ENCODE results near the gene MAGEA3. TPM values are rescaled to one million over a fixed set of nuclear protein-coding genes. Genes with fewer than 3 reads are reported as not detected.
"Not testable (repeated sequence)": the region's sequence is repeated elsewhere in the genome, so short reads cannot be mapped to it uniquely, and the experiment has no call there.

The MAGEA3 gene, protein sequence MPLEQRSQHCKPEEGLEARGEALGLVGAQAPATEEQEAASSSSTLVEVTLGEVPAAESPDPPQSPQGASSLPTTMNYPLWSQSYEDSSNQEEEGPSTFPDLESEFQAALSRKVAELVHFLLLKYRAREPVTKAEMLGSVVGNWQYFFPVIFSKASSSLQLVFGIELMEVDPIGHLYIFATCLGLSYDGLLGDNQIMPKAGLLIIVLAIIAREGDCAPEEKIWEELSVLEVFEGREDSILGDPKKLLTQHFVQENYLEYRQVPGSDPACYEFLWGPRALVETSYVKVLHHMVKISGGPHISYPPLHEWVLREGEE
- total RNA-seq (2012; rRNA removed) = not detected in 2 replicates

DNA sequence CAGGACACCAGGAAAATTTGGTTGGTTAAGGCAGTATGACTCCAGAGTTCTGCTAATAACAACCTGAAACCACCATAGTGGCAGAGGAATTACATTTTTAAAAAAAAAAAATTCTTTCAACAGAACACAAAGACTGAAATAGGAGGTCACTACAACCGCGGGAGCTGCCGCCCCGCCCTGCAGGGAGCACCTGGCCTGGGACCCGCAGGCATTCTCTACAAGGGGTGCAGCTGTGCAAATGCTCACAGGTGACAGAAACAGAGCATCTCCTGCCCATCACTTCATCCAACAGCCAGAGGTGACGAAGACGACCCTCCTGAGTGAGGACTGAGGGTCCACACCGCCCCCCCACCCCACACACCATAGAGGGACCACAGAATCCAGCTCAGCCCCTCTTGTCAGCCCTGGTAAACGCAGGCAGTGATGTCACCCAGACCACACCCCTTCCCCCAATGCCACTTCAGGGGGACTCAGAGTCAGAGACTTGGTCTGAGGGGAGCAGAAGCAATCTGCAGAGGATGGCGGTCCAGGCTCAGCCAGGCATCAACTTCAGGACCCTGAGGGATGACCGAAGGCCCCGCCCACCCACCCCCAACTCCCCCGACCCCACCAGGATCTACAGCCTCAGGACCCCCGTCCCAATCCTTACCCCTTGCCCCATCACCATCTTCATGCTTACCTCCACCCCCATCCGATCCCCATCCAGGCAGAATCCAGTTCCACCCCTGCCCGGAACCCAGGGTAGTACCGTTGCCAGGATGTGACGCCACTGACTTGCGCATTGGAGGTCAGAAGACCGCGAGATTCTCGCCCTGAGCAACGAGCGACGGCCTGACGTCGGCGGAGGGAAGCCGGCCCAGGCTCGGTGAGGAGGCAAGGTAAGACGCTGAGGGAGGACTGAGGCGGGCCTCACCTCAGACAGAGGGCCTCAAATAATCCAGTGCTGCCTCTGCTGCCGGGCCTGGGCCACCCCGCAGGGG is at the start of gene MAGEA3:
Gene MAGEA3, plus strand, starts transcription at position 843 of the 980 bp plus-strand sequence. CDS start 2,039 bp downstream, outside the sequence.
- not testable (repeated sequence) for H3K4me1 ChIP-seq (ENCODE audit: control insufficient read depth, insufficient read depth, low read length); H3K9ac ChIP-seq (ENCODE audit: low read depth, low read length); H3K9me3 ChIP-seq (replicated peaks; ENCODE audit: low read length); H3K27me3 ChIP-seq (ENCODE audit: control insufficient read depth, insufficient read depth, low read length); H3K4me3 ChIP-seq (ENCODE audit: low read length); H3K36me3 ChIP-seq (ENCODE audit: insufficient read depth, low read length); H3K4me2 ChIP-seq (ENCODE audit: low read length)

DNA sequence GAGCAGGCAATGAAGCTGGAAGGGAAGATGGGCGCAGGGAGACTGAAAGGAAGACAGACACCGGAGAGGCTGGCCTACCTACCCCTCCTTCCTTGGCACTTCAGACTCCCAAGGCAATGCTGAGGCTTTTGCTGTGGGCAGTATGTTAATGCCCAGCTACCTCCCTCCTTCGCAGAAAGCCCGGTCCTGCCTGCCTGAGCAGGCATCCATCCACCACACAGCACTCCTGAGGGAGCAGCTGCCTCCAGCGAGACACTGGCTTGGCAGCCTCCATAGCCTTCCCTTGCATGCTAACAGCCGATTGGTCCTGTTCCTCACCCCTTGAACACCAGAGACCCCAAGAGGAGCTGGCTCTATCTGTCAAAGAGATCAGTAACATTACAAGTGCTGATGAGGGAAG is 46.5 kb upstream of the MAGEA3 start:
- no peak overlapping the region for H3K4me2 ChIP-seq (ENCODE audit: low read length)
- H3K27me3 ChIP-seq (ENCODE audit: control insufficient read depth, insufficient read depth, low read length) = no peaks in the 10 kb centered on the region
- no peak overlapping the region for H3K4me3 ChIP-seq (ENCODE audit: low read length)
- no peaks in the 10 kb centered on the region for H3K36me3 ChIP-seq (ENCODE audit: insufficient read depth, low read length)
- H3K9ac ChIP-seq (ENCODE audit: low read depth, low read length) = no peak overlapping the region
- H3K4me1 ChIP-seq (ENCODE audit: control insufficient read depth, insufficient read depth, low read length) = no peaks in the 10 kb centered on the region
- H3K9me3 ChIP-seq (replicated peaks; ENCODE audit: low read length) = no peaks in the 10 kb centered on the region

DNA sequence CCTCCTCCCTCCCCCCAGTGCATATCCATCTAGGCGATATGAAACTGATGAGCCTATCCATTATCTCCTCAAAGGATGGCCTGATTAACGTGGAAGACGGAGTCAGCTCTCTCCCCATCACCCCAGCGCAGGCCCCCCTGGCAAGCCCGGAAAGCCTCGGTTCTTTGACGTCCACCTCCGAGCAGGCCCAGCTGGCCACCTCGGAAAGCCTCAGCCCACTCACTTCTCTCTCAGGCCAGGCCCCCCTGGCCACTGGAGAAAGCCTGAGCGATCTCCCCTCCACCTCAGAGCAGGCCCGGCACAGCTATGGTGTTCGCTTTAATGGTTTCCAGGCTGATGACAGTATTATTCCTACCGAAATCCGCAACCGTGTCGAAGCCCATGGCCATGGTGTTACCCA is 46.1 kb upstream of the MAGEA3 start:
- Histone ChIP-seq H3K4me1 (ENCODE audit: control insufficient read depth, insufficient read depth, low read length) (no peaks in the 10 kb centered on the region), H3K36me3 (ENCODE audit: insufficient read depth, low read length) (no peaks in the 10 kb centered on the region), H3K4me3 (ENCODE audit: low read length) (no peak overlapping the region), H3K27me3 (ENCODE audit: control insufficient read depth, insufficient read depth, low read length) (no peaks in the 10 kb centered on the region), H3K4me2 (ENCODE audit: low read length) (no peak overlapping the region), H3K9ac (ENCODE audit: low read depth, low read length) (no peak overlapping the region), H3K9me3 (replicated peaks; ENCODE audit: low read length) (no peaks in the 10 kb centered on the region)

DNA sequence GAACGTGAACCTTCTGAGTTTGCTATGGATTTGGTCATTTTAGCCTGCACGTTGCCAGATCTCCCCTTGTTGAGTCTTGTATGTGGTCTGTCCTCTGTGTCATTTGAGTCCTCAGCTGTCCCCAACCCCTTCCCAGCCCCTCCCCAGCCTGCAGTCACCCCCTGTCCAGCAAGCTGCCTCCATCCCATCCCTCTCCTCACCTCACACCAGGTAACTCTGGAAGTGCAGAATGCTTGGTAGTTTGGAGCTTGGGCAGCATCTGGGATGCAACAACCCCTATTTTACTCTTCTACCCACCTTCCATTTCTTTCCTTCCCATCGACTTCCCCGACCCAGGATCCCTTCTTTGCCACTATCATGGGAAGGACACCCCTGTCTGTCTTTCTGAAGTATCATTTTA is 42.5 kb upstream of the MAGEA3 start:
- Histone ChIP-seq H3K36me3 (ENCODE audit: insufficient read depth, low read length) (no peaks in the 10 kb centered on the region), H3K4me2 (ENCODE audit: low read length) (no peak overlapping the region), H3K9ac (ENCODE audit: low read depth, low read length) (no peak overlapping the region), H3K9me3 (replicated peaks; ENCODE audit: low read length) (no peaks in the 10 kb centered on the region), H3K27me3 (ENCODE audit: control insufficient read depth, insufficient read depth, low read length) (no peaks in the 10 kb centered on the region), H3K4me3 (ENCODE audit: low read length) (no peak overlapping the region), H3K4me1 (ENCODE audit: control insufficient read depth, insufficient read depth, low read length) (no peaks in the 10 kb centered on the region)

DNA sequence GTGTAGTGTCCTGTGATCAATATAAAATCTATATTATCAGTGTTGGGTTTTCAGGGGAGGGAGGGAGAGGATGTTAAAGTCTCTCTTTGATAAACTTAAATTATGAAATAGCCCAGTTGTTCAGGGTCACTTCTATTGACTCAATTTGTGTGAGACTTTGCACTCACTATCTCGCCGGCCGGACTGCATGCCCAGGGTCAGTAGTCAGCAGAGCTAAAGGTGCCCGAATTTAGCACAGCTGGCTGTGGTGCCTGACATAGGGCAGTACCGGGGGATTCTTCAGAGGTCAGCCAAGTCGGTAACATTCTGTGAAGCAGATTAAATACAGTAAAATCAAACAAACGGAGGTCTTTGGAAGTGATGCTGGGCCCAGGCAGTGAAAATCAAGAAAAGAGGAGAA is 41.7 kb upstream of the MAGEA3 start:
- Histone ChIP-seq H3K9ac (ENCODE audit: low read depth, low read length) (no peak overlapping the region), H3K9me3 (replicated peaks; ENCODE audit: low read length) (no peaks in the 10 kb centered on the region), H3K4me2 (ENCODE audit: low read length) (no peak overlapping the region), H3K27me3 (ENCODE audit: control insufficient read depth, insufficient read depth, low read length) (no peaks in the 10 kb centered on the region), H3K4me1 (ENCODE audit: control insufficient read depth, insufficient read depth, low read length) (no peaks in the 10 kb centered on the region), H3K36me3 (ENCODE audit: insufficient read depth, low read length) (no peaks in the 10 kb centered on the region), H3K4me3 (ENCODE audit: low read length) (no peak overlapping the region)

DNA sequence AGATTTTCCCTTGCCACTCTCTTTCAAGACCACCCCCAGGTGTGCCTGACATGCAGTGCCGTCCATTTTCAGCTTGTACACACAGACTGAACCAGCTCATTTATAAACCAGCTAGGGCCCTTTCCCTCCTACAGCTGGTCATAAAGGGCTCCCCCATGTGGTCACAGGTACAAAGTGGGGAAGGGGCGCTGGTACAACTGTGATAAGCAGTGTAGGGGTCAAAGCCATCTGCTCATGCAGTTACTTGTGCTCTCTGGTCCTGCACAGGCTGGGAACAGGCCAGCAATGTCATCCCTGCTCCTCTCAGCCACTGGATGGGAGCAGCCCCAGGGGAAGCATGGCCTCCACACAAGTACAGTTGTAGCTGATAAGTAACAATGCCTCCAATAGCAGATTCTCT is 40.3 kb upstream of the MAGEA3 start:
- Histone ChIP-seq H3K4me2 (ENCODE audit: low read length) (no peak overlapping the region), H3K9me3 (replicated peaks; ENCODE audit: low read length) (no peaks in the 10 kb centered on the region), H3K4me3 (ENCODE audit: low read length) (no peak overlapping the region), H3K9ac (ENCODE audit: low read depth, low read length) (no peak overlapping the region), H3K27me3 (ENCODE audit: control insufficient read depth, insufficient read depth, low read length) (no peaks in the 10 kb centered on the region), H3K4me1 (ENCODE audit: control insufficient read depth, insufficient read depth, low read length) (no peaks in the 10 kb centered on the region), H3K36me3 (ENCODE audit: insufficient read depth, low read length) (no peaks in the 10 kb centered on the region)

DNA sequence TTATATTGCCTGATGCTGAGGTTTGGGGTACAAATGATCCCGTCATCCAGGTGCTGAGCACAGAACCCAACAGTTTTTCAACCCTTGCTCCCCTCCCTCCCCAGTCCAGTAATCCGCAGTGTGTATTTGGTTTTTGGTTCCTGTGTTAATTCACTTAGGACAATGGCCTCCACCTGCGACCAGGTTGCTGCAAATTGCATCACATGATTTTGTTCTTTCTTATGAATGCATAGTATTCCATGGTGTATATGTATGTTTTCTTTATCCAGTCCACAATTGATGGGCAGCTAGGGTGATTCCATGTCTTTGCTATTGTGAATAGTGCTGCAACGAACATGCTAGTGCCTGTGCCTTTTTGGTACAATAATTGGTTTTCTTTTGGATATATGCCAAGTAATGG is 35.5 kb upstream of the MAGEA3 start:
- H3K4me2 ChIP-seq (ENCODE audit: low read length) = no peak overlapping the region
- no peaks in the 10 kb centered on the region for H3K9me3 ChIP-seq (replicated peaks; ENCODE audit: low read length)
- H3K4me1 ChIP-seq (ENCODE audit: control insufficient read depth, insufficient read depth, low read length) = no peaks in the 10 kb centered on the region
- no peaks in the 10 kb centered on the region for H3K27me3 ChIP-seq (ENCODE audit: control insufficient read depth, insufficient read depth, low read length)
- H3K9ac ChIP-seq (ENCODE audit: low read depth, low read length) = no peak overlapping the region
- H3K36me3 ChIP-seq (ENCODE audit: insufficient read depth, low read length) = no peaks in the 10 kb centered on the region
- no peak overlapping the region for H3K4me3 ChIP-seq (ENCODE audit: low read length)

DNA sequence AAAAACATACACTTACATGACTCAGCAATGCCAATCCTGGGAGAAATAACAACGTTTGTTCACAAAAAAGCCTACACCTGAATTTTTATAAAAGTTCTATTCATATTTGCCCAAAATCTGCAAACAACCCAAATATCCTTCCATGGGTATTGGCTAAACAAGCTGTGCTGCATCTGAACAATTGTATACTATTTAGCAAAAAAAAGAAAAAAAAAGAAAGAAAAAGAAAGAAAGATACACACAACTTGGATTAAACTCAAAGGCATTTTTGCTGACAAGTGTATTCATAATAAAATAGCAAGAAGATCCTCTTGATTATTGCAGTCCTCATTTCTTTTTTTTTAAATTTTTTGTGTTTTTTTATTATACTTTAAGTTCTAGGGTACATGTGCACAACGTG is 24.5 kb upstream of the MAGEA3 start:
- H3K27me3 ChIP-seq (ENCODE audit: control insufficient read depth, insufficient read depth, low read length) = no peaks in the 10 kb centered on the region
- H3K4me2 ChIP-seq (ENCODE audit: low read length) = no peak overlapping the region
- H3K9me3 ChIP-seq (replicated peaks; ENCODE audit: low read length) = no peaks in the 10 kb centered on the region
- no peak overlapping the region for H3K4me3 ChIP-seq (ENCODE audit: low read length)
- no peak overlapping the region for H3K9ac ChIP-seq (ENCODE audit: low read depth, low read length)
- H3K4me1 ChIP-seq (ENCODE audit: control insufficient read depth, insufficient read depth, low read length) = no peaks in the 10 kb centered on the region
- H3K36me3 ChIP-seq (ENCODE audit: insufficient read depth, low read length) = no peaks in the 10 kb centered on the region

DNA sequence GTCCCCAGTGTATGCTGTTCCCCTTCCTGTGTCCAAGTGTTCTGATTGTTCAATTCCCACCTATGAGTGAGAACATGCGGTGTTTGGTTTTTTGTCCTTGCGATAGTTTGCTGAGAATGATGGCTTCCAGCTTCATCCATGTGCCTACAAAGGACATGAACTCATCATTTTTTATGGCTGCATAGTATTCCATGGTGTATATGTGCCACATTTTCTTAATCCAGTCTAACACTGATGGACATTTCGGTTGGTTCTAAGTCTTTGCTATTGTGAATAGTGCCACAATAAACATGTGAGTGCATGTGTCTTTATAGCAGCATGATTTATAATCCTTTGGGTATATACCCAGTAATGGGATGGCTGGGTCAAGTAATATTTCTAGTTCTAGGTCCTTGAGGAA is 23.9 kb upstream of the MAGEA3 start:
- not testable (repeated sequence) for H3K4me1 ChIP-seq (ENCODE audit: control insufficient read depth, insufficient read depth, low read length)

DNA sequence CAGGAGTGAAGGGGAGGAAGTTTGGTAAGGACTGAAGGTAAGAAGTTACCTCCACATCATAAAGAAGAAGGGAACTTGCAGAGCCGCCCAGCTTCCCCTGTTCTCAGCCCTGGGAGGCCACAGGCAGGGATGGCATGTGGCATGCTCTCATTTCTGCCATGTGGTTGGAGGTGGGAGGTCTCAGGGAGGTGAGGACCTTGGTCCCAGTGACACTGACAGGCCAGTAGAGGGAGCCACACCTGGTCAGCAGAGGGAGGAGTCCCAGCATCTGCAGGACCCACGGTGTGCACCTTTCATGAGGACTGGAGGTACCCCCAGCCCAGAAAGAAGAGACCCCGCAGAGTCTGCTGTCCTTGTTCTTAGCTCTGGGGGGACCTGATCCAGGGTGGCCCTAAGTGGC is 17.6 kb upstream of the MAGEA3 start:
- H3K4me3 ChIP-seq (ENCODE audit: low read length); H3K4me2 ChIP-seq (ENCODE audit: low read length); H3K4me1 ChIP-seq (ENCODE audit: control insufficient read depth, insufficient read depth, low read length); H3K9ac ChIP-seq (ENCODE audit: low read depth, low read length); H3K36me3 ChIP-seq (ENCODE audit: insufficient read depth, low read length); H3K27me3 ChIP-seq (ENCODE audit: control insufficient read depth, insufficient read depth, low read length); H3K9me3 ChIP-seq (replicated peaks; ENCODE audit: low read length): not testable (repeated sequence)

More for the DNA sequence above, 23.9 kb upstream of the MAGEA3 start:
- not testable (repeated sequence) for H3K9ac ChIP-seq (ENCODE audit: low read depth, low read length); H3K4me2 ChIP-seq (ENCODE audit: low read length); H3K4me3 ChIP-seq (ENCODE audit: low read length); H3K9me3 ChIP-seq (replicated peaks; ENCODE audit: low read length); H3K36me3 ChIP-seq (ENCODE audit: insufficient read depth, low read length); H3K27me3 ChIP-seq (ENCODE audit: control insufficient read depth, insufficient read depth, low read length)

DNA sequence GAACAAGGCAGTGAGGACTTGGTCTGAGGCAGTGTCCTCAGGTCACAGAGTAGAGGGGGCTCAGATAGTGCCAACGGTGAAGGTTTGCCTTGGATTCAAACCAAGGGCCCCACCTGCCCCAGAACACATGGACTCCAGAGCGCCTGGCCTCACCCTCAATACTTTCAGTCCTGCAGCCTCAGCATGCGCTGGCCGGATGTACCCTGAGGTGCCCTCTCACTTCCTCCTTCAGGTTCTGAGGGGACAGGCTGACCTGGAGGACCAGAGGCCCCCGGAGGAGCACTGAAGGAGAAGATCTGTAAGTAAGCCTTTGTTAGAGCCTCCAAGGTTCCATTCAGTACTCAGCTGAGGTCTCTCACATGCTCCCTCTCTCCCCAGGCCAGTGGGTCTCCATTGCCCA is 1.8 kb downstream of the MAGEA3 start:
- H3K9me3 ChIP-seq (replicated peaks; ENCODE audit: low read length); H3K4me3 ChIP-seq (ENCODE audit: low read length); H3K4me2 ChIP-seq (ENCODE audit: low read length); H3K4me1 ChIP-seq (ENCODE audit: control insufficient read depth, insufficient read depth, low read length); H3K9ac ChIP-seq (ENCODE audit: low read depth, low read length); H3K36me3 ChIP-seq (ENCODE audit: insufficient read depth, low read length); H3K27me3 ChIP-seq (ENCODE audit: control insufficient read depth, insufficient read depth, low read length): not testable (repeated sequence)

Data from skeletal muscle satellite cell (primary cell).